BJ (cell line): ENCODE measurements around the gene PPP2R2D. TPM values are rescaled to one million over a fixed set of nuclear protein-coding genes. Genes with fewer than 3 reads are reported as not detected.
"Not testable (repeated sequence)": the region's sequence is repeated elsewhere in the genome, so short reads cannot be mapped to it uniquely, and the experiment has no call there.

Source experiments
- CTCF ChIA-PET: fragments of 350-600 bp; formaldehyde crosslinking; extraction: SDS; loops from one replicate; lab custom pipeline; 2021; ENCODE audit warnings: antibody characterized with exemption, inconsistent platforms; lab: Yijun Ruan, JAX
- POLR2A ChIA-PET: fragments of 300-600 bp; sonication (Branson Sonifier 250); formaldehyde crosslinking; extraction: SDS; loops from one replicate; lab custom pipeline; 2021; ENCODE audit warnings: antibody characterized with exemption; lab: Charles Lee
- DNase-seq: peaks from one replicate; pipeline ENCODE4 v3.0.0-alpha.2; 2011; ENCODE audit warnings: low read depth
- H3K27me3 ChIP-seq: 2 replicates; pipeline ENCODE4 v1.6.0; 2011; ENCODE audit warnings: low read length; ENCODE audit not compliant: control insufficient read depth, insufficient read depth
- H3K36me3 ChIP-seq: 2 replicates; pipeline ENCODE4 v1.5.1; 2011; ENCODE audit warnings: low read length; ENCODE audit not compliant: control insufficient read depth, insufficient read depth
- H3K4me3 ChIP-seq: 2 replicates; pipeline ENCODE4 v1.5.1; 2011; ENCODE audit warnings: low read depth, mild to moderate bottlenecking, control low read depth, low read length
- CTCF ChIP-seq: IDR thresholded peaks from 2 replicates; pipeline ENCODE4 v1.5.1; 2011; ENCODE audit warnings: low read depth, mild to moderate bottlenecking, control low read depth, inconsistent platforms, low read length, moderate library complexity; ENCODE audit not compliant: insufficient read depth
- polyA plus RNA-seq: library from polyadenylated mRNA; depleted of rRNA; stranded (reverse); fragments of >200 nt; gene quantifications from 2 replicates; pipeline ENCODE4 v1.2.3, GENCODE V29; 2011

Gene PPP2R2D
- polyA plus RNA-seq, 1 experiment: 31.2 TPM

- Histone ChIP-seq H3K27me3 (no peaks in the 10 kb centered on the region), H3K4me3 (no peak overlapping the region), H3K36me3 (peaks cover 20% of the 10 kb centered on the region)
- POLR2A ChIA-PET: interaction anchor here (0.6 kb wide), 1 partner anchor 8 kb away, joined by 8 read pairs; no protein-coding TSS in a partner anchor
- CTCF ChIA-PET: interaction anchor here (1.1 to 1.4 kb wide), 2 partner anchors 12 to 16 kb away, joined by 3 read pairs; no protein-coding TSS in a partner anchor
- no peak for TF ChIP-seq CTCF
- DNase-seq: peak; percentile 41
Measured at GRCh38 chr10:131946321-131946751, 45.5 kb downstream of the PPP2R2D start.

DNA sequence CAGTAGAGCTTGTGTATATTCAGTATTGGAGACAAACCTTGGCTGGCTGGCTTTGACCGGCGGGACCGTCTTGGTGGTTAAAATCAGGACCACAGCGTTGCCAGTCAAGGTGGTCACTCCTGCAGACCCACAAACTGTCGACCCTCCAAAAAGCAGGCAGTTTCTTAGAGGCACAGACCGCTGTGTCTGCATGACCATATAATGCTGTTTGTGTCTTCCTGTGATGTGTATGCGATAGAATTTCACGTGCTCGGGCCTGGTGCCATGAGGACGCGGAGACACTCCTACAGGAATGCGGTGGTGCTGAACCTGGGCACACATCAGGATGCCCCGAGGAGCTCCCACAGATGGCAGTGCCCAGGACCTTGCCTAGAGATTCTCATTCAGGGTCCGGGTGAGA, 46.1 kb downstream of the PPP2R2D start:
- DNase-seq: no peak
- ChIA-PET CTCF (interaction anchor here (1.1 to 1.4 kb wide), 2 partner anchors 12 to 44 kb away, joined by 3 read pairs; no protein-coding TSS in a partner anchor), POLR2A (interaction anchor here (0.6 kb wide), 1 partner anchor 9 kb away, joined by 8 read pairs; no protein-coding TSS in a partner anchor)
- TF ChIP-seq CTCF: no peak
- no peaks in the 10 kb centered on the region for H3K27me3 ChIP-seq
- no peak overlapping the region for H3K4me3 ChIP-seq
- H3K36me3 ChIP-seq: peaks cover 20% of the 10 kb centered on the region

GRCh38 chr10:131947631-131948347, 47.0 kb downstream of the PPP2R2D start:
- DNase-seq: no peak
- ChIA-PET POLR2A (no interaction called here), CTCF (interaction anchor here (1.1 kb wide), 1 partner anchor 45 kb away, joined by 3 read pairs; no protein-coding TSS in a partner anchor)
- Histone ChIP-seq H3K36me3 (peaks cover 20% of the 10 kb centered on the region), H3K4me3 (no peak overlapping the region), H3K27me3 (no peaks in the 10 kb centered on the region)
- TF ChIP-seq CTCF: no peak

GRCh38 chr10:131948501-131948900, 47.7 kb downstream of the PPP2R2D start:
- Histone ChIP-seq H3K27me3 (no peaks in the 10 kb centered on the region), H3K4me3 (no peak overlapping the region), H3K36me3 (peaks cover 20% of the 10 kb centered on the region)
- TF ChIP-seq CTCF: no peak
- CTCF ChIA-PET: no interaction called here
- no peak for DNase-seq
- POLR2A ChIA-PET: no interaction called here

GRCh38 chr10:131949041-131949862, 48.4 kb downstream of the PPP2R2D start:
- TF ChIP-seq CTCF: no peak
- no peak for DNase-seq
- CTCF ChIA-PET: no interaction called here

GRCh38 chr10:131949908-131950307, 49.1 kb downstream of the PPP2R2D start:
- H3K27me3 ChIP-seq, POLR2A ChIA-PET, DNase-seq, H3K4me3 ChIP-seq, CTCF ChIA-PET: not testable (repeated sequence)
- peaks cover 26% of the 10 kb centered on the region for H3K36me3 ChIP-seq

More at GRCh38 chr10:131949041-131949862, 48.4 kb downstream of the PPP2R2D start:
- POLR2A ChIA-PET: no interaction called here
- H3K4me3 ChIP-seq: no peak overlapping the region
- H3K36me3 ChIP-seq: peaks cover 23% of the 10 kb centered on the region
- H3K27me3 ChIP-seq: no peaks in the 10 kb centered on the region
